ENCODE data around the gene STAT3.

STAT3 gene

GRCh38 chr17:42316755-42317154 lies 71.5 kb downstream of the STAT3 start:
- Mint-ChIP-seq H3K27me3 (no peaks in the 10 kb centered on the region), H3K4me3 (no peak overlapping the region)
- intact Hi-C loops (cut with micrococcal nuclease), result no loop called here

GRCh38 chr17:42315402-42316156 lies 72.7 kb downstream of the STAT3 start:
- H3K27me3 Mint-ChIP-seq, result no peaks in the 10 kb centered on the region
- H3K4me3 Mint-ChIP-seq, result no peak overlapping the region
- intact Hi-C loops (cut with micrococcal nuclease), result no loop called here
- peaks cover 93% of the 10 kb centered on the region for H3K36me3 Mint-ChIP-seq (ENCODE audit: low read depth)
- peak overlapping the region; percentile 56 for H3K27ac Mint-ChIP-seq
- peaks cover 61% of the 10 kb centered on the region for H3K4me1 Mint-ChIP-seq (ENCODE audit: low read depth)
- no peaks in the 10 kb centered on the region for H3K9me3 Mint-ChIP-seq

More at GRCh38 chr17:42316755-42317154, 71.5 kb downstream of the STAT3 start:
- H3K4me1 Mint-ChIP-seq (ENCODE audit: low read depth), result peaks cover 58% of the 10 kb centered on the region
- H3K36me3 Mint-ChIP-seq (ENCODE audit: low read depth), result peaks cover 93% of the 10 kb centered on the region
- H3K9me3 Mint-ChIP-seq, result no peaks in the 10 kb centered on the region
- no peak overlapping the region for H3K27ac Mint-ChIP-seq

DNA sequence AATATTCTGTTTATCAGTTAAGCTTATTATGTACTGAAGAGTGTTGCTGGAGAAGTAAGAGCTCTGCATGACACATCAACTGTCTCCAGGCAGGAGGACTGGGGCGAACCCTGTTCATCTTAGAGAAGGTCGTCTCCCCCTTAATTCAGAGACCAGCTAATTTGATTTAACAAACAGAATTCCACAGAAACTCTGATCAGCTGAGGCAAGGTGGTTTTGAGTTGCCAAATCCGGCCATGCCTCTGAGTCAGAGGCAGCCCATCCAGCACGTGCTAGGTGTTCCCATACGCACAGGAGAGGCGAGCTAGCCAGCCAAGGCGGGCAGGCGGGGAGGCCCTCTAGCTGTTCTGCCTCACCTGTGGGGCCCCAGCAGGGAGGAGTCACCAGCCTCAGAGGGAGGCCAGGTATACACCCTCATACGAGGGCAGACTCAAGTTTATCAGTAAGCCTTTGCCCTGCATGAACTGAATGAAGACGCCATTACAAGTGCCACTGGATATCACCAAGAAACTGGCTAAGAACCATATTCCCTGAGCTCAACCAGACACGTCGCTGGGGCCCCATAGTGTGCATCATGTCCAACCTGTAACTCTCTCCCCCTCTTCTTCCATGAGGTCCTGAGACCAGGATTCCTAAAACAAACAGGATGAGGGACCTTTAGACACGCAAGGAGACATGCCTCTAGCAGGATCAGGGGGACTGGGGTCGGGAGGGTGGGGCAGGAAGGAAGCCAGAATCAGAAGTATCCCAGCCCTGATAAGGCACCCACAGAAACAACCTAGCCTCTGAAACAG lies 74.3 kb downstream of the STAT3 start:
- Mint-ChIP-seq H3K9me3 (no peaks in the 10 kb centered on the region), H3K4me1 (ENCODE audit: low read depth) (peaks cover 66% of the 10 kb centered on the region), H3K4me3 (no peak overlapping the region), H3K27me3 (no peaks in the 10 kb centered on the region), H3K36me3 (ENCODE audit: low read depth) (peaks cover 93% of the 10 kb centered on the region), H3K27ac (no peak overlapping the region)
- intact Hi-C loops (cut with micrococcal nuclease), result no loop called here

GRCh38 chr17:42313389-42313772 lies 74.9 kb downstream of the STAT3 start:
- H3K27ac Mint-ChIP-seq, result no peak overlapping the region
- peaks cover 72% of the 10 kb centered on the region for H3K4me1 Mint-ChIP-seq (ENCODE audit: low read depth)
- H3K9me3 Mint-ChIP-seq, result no peaks in the 10 kb centered on the region
- intact Hi-C loops (cut with micrococcal nuclease), result no loop called here
- H3K27me3 Mint-ChIP-seq, result no peaks in the 10 kb centered on the region
- H3K36me3 Mint-ChIP-seq (ENCODE audit: low read depth), result peaks cover 93% of the 10 kb centered on the region
- no peak overlapping the region for H3K4me3 Mint-ChIP-seq

DNA sequence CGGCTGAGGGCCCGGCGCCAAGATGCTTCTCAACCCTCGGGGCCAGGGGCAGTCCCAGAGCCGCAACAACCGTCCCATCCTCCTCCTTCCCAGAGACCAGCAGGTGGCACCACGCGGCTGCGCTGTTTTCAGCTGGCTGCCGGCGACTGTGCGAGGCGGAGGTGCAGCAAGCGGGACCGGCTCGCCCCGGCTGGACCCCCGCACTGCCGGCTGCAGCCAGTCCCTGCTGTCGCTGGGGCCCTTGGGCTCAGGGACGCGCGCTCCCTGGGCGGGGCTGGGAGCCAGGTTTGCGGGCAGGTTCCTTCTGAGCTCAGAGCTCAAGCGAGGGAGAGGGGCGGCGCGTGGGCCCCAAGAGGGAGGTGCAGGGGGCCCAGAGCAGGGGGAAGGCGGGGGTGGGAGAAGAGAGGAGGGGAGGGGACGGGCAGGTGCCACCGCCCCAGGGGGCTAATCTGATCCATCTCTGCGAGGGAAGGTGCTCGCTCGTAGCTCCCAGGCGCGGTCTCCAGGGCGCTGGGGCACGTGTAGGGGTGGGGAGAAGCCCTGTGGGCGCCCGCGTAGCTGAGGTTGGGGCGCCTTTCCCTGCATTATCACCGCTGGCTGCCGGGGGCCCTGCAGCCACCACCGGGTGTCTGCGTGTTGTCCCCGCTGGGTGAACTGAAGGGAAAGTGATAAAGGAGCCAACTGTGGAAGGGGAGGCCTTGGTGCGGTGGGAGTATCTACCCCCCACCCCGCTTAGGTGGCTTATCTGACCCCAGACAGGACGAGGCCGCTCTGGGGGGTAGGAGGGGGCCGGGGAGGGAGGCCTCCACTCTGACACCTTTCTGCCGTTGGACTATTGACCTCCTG lies 75.7 kb downstream of the STAT3 start:
- Mint-ChIP-seq H3K4me1 (ENCODE audit: low read depth) (peaks cover 80% of the 10 kb centered on the region), H3K27ac (peak overlapping the region; percentile 55), H3K36me3 (ENCODE audit: low read depth) (peaks cover 93% of the 10 kb centered on the region), H3K9me3 (no peaks in the 10 kb centered on the region), H3K27me3 (no peaks in the 10 kb centered on the region), H3K4me3 (peak overlapping the region; percentile 17)
- intact Hi-C loops (cut with micrococcal nuclease), result no loop called here

DNA sequence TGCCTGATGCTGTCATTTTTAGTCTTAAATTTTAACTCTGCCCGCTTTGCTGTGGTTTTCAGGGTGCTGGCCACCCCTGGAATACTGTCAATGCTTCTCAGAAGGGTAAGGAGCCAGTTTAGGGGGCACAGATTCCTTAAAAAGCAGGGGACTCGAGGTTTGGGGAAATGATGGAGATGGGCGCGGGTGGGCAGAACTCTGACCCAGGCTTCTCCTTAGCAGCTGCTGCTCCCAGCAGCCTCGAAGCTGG lies 76.3 kb downstream of the STAT3 start:
- Mint-ChIP-seq H3K4me3 (no peak overlapping the region), H3K36me3 (ENCODE audit: low read depth) (peaks cover 93% of the 10 kb centered on the region), H3K4me1 (ENCODE audit: low read depth) (peaks cover 82% of the 10 kb centered on the region), H3K9me3 (no peaks in the 10 kb centered on the region), H3K27me3 (no peaks in the 10 kb centered on the region), H3K27ac (peak overlapping the region; percentile 55)
- intact Hi-C loops (cut with micrococcal nuclease), result no loop called here

GRCh38 chr17:42311240-42312034 lies 76.8 kb downstream of the STAT3 start:
- peaks cover 79% of the 10 kb centered on the region for H3K4me1 Mint-ChIP-seq (ENCODE audit: low read depth)
- intact Hi-C loops (cut with micrococcal nuclease), result no loop called here

DNA sequence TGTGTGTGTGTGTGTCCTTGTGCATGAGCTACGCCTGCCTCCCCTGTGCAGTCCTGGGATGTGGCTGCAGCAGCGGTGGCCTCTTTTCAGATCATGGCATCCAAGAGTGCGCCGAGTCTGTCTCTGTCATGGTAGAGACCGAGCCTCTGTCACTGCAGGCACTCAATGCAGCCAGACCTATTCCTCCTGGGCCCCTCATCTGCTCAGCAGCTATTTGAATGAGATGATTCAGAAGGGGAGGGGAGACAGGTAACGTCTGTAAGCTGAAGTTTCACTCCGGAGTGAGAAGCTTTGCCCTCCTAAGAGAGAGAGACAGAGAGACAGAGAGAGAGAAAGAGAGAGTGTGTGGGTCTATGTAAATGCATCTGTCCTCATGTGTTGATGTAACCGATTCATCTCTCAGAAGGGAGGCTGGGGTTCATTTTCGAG lies 77.4 kb downstream of the STAT3 start:
- H3K4me1 Mint-ChIP-seq (ENCODE audit: low read depth), result peaks cover 74% of the 10 kb centered on the region

More at GRCh38 chr17:42311240-42312034, 76.8 kb downstream of the STAT3 start:
- Mint-ChIP-seq H3K36me3 (ENCODE audit: low read depth) (peaks cover 93% of the 10 kb centered on the region), H3K4me3 (peak overlapping the region; percentile 20), H3K27ac (peak overlapping the region; percentile 55), H3K9me3 (no peaks in the 10 kb centered on the region), H3K27me3 (no peaks in the 10 kb centered on the region)

GRCh38 chr17:42309986-42310786 lies 78.1 kb downstream of the STAT3 start:
- H3K36me3 Mint-ChIP-seq (ENCODE audit: low read depth), result peaks cover 94% of the 10 kb centered on the region
- no peak overlapping the region for H3K4me3 Mint-ChIP-seq
- no peaks in the 10 kb centered on the region for H3K27me3 Mint-ChIP-seq
- no peaks in the 10 kb centered on the region for H3K9me3 Mint-ChIP-seq
- H3K4me1 Mint-ChIP-seq (ENCODE audit: low read depth), result peaks cover 67% of the 10 kb centered on the region
- peak overlapping the region; percentile 55 for H3K27ac Mint-ChIP-seq
- intact Hi-C loops (cut with micrococcal nuclease), result no loop called here

More for the DNA sequence above, 77.4 kb downstream of the STAT3 start:
- H3K4me3 Mint-ChIP-seq, result no peak overlapping the region
- H3K9me3 Mint-ChIP-seq, result no peaks in the 10 kb centered on the region
- peak overlapping the region; percentile 55 for H3K27ac Mint-ChIP-seq
- intact Hi-C loops (cut with micrococcal nuclease), result no loop called here
- peaks cover 94% of the 10 kb centered on the region for H3K36me3 Mint-ChIP-seq (ENCODE audit: low read depth)
- H3K27me3 Mint-ChIP-seq, result no peaks in the 10 kb centered on the region

GRCh38 chr17:42309142-42309541 lies 79.1 kb downstream of the STAT3 start:
- Mint-ChIP-seq H3K4me1 (ENCODE audit: low read depth) (peaks cover 64% of the 10 kb centered on the region), H3K4me3 (no peak overlapping the region), H3K27me3 (no peaks in the 10 kb centered on the region), H3K27ac (no peak overlapping the region), H3K9me3 (no peaks in the 10 kb centered on the region), H3K36me3 (ENCODE audit: low read depth) (peaks cover 100% of the 10 kb centered on the region)
- intact Hi-C loops (cut with micrococcal nuclease), result no loop called here

DNA sequence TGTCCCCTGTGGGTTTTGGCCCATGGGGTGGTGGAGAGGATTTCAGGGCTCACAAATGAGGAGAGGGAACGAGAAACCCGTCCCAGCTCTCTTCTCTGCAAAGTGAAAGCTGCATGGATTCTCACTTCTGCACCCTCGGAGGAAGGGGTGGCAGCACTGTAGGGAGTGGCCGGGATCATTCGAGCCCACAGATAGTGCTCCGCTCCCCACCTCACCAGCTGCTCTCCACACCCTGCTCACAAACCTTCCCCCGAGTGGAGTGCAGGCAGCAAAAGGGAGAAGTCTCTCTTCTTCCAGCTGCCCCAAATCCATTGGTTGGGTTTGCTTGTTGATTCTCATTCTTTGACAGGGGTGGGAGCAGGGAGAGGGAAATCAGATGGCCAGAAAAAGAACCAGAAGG lies 79.8 kb downstream of the STAT3 start:
- Mint-ChIP-seq H3K36me3 (ENCODE audit: low read depth) (peaks cover 100% of the 10 kb centered on the region), H3K9me3 (no peaks in the 10 kb centered on the region), H3K27ac (peak overlapping the region; percentile 35), H3K4me1 (ENCODE audit: low read depth) (peaks cover 59% of the 10 kb centered on the region), H3K27me3 (no peaks in the 10 kb centered on the region), H3K4me3 (no peak overlapping the region)
- intact Hi-C loops (cut with micrococcal nuclease), result no loop called here

- Mint-ChIP-seq H3K9me3 (no peaks in the 10 kb centered on the region), H3K27me3 (no peaks in the 10 kb centered on the region), H3K27ac (peak overlapping the region; percentile 35), H3K36me3 (ENCODE audit: low read depth) (peaks cover 100% of the 10 kb centered on the region), H3K4me3 (no peak overlapping the region), H3K4me1 (ENCODE audit: low read depth) (peaks cover 55% of the 10 kb centered on the region)
- intact Hi-C loops (cut with micrococcal nuclease), result no loop called here
These were observed 80.8 kb downstream of the STAT3 start for GRCh38 chr17:42307362-42307927.

GRCh38 chr17:42306385-42306667 lies 81.9 kb downstream of the STAT3 start:
- Mint-ChIP-seq H3K27me3 (no peaks in the 10 kb centered on the region), H3K36me3 (ENCODE audit: low read depth) (peaks cover 100% of the 10 kb centered on the region), H3K9me3 (no peaks in the 10 kb centered on the region), H3K4me3 (no peak overlapping the region), H3K4me1 (ENCODE audit: low read depth) (peaks cover 43% of the 10 kb centered on the region), H3K27ac (no peak overlapping the region)
- intact Hi-C loops (cut with micrococcal nuclease), result no loop called here

All from dendritic cell treated with granulocyte-macrophage colony-stimulating factor and Interleukin-4, amounts not matched to agents 40 ng/mL and 50 ng/mL, for 4 days (primary cell).